ENCODE results near the gene CAMTA1. TPM values are rescaled to one million over a fixed set of nuclear protein-coding genes. Genes with fewer than 3 reads are reported as not detected.
A peak's percentile ranks its signal among the peaks of the same experiment; 100 is the strongest.

The CAMTA1 gene
- polyA plus RNA-seq, 3 donors: 82.3 to 84.7 (median 83.6) TPM

- DNase-seq (ENCODE audit: low read depth in 3 of 3, low spot score in 2 of 3): no peak
Observed at GRCh38 chr1:7664893-7665250, 879.6 kb downstream of the CAMTA1 start.

GRCh38 chr1:7666249-7666648 is 881.0 kb downstream of the CAMTA1 start:
- DNase-seq (ENCODE audit: low read depth in 3 of 3, low spot score in 2 of 3): no peak

GRCh38 chr1:7667159-7667558 is 881.9 kb downstream of the CAMTA1 start:
- no peak for DNase-seq (ENCODE audit: low read depth in 3 of 3, low spot score in 2 of 3)

GRCh38 chr1:7667625-7668218 is 882.5 kb downstream of the CAMTA1 start:
- DNase-seq (ENCODE audit: low read depth in 3 of 3, low spot score in 2 of 3): peak in 1 of 3 donors; percentile 66

- DNase-seq (ENCODE audit: low read depth in 3 of 3, low spot score in 2 of 3): peak in 1 of 3 donors; percentile 39
Observed at GRCh38 chr1:7669559-7670311, 884.5 kb downstream of the CAMTA1 start.

GRCh38 chr1:7670334-7671145 is 885.3 kb downstream of the CAMTA1 start:
- no peak for DNase-seq (ENCODE audit: low read depth in 3 of 3, low spot score in 2 of 3)

GRCh38 chr1:7671146-7671465 is 885.9 kb downstream of the CAMTA1 start:
- no peak for DNase-seq (ENCODE audit: low read depth in 3 of 3, low spot score in 2 of 3)

GRCh38 chr1:7671676-7672075 is 886.4 kb downstream of the CAMTA1 start:
- DNase-seq (ENCODE audit: low read depth in 3 of 3, low spot score in 2 of 3): no peak

- no peak for DNase-seq (ENCODE audit: low read depth in 3 of 3, low spot score in 2 of 3)
Observed at GRCh38 chr1:7672864-7673263, 887.6 kb downstream of the CAMTA1 start.

GRCh38 chr1:7674972-7675371 is 889.7 kb downstream of the CAMTA1 start:
- DNase-seq (ENCODE audit: low read depth in 3 of 3, low spot score in 2 of 3): no peak

GRCh38 chr1:7675431-7676273 is 890.4 kb downstream of the CAMTA1 start:
- no peak for DNase-seq (ENCODE audit: low read depth in 3 of 3, low spot score in 2 of 3)

GRCh38 chr1:7676274-7676945 is 891.2 kb downstream of the CAMTA1 start:
- no peak for DNase-seq (ENCODE audit: low read depth in 3 of 3, low spot score in 2 of 3)

- no peak for DNase-seq (ENCODE audit: low read depth in 3 of 3, low spot score in 2 of 3)
Observed at GRCh38 chr1:7677111-7677510, 891.9 kb downstream of the CAMTA1 start.

- DNase-seq (ENCODE audit: low read depth in 3 of 3, low spot score in 2 of 3): no peak
Observed at GRCh38 chr1:7677815-7678214, 892.6 kb downstream of the CAMTA1 start.

GRCh38 chr1:7678491-7679158 is 893.4 kb downstream of the CAMTA1 start:
- DNase-seq (ENCODE audit: low read depth in 3 of 3, low spot score in 2 of 3): no peak

- no peak for DNase-seq (ENCODE audit: low read depth in 3 of 3, low spot score in 2 of 3)
Observed at GRCh38 chr1:7679159-7679872, 894.1 kb downstream of the CAMTA1 start.

- no peak for DNase-seq (ENCODE audit: low read depth in 3 of 3, low spot score in 2 of 3)
Observed at GRCh38 chr1:7679873-7680206, 894.6 kb downstream of the CAMTA1 start.

- peak in 1 of 3 donors; percentile 55 for DNase-seq (ENCODE audit: low read depth in 3 of 3, low spot score in 2 of 3)
Observed at GRCh38 chr1:7680207-7680954, 895.1 kb downstream of the CAMTA1 start.

GRCh38 chr1:7680955-7681268 is 895.7 kb downstream of the CAMTA1 start:
- DNase-seq (ENCODE audit: low read depth in 3 of 3, low spot score in 2 of 3): no peak
